Measurements from ENCODE around the gene MAD1L1.

The MAD1L1 gene

GRCh38 chr7:2107386-2108070, 125.2 kb downstream of the MAD1L1 start:
- in situ Hi-C loops (cut with MboI; ENCODE audit: low sequenced_read_pairs) = no loop called here

GRCh38 chr7:2106924-2107323, 125.8 kb downstream of the MAD1L1 start:
- in situ Hi-C loops (cut with MboI; ENCODE audit: low sequenced_read_pairs) = no loop called here

GRCh38 chr7:2106440-2106839, 126.3 kb downstream of the MAD1L1 start:
- in situ Hi-C loops (cut with MboI; ENCODE audit: low sequenced_read_pairs) = no loop called here

- in situ Hi-C loops (cut with MboI; ENCODE audit: low sequenced_read_pairs) = no loop called here
These were observed 126.8 kb downstream of the MAD1L1 start for GRCh38 chr7:2105917-2106316.

GRCh38 chr7:2105280-2105679, 127.5 kb downstream of the MAD1L1 start:
- in situ Hi-C loops (cut with MboI; ENCODE audit: low sequenced_read_pairs) = no loop called here

GRCh38 chr7:2104716-2105115, 128.0 kb downstream of the MAD1L1 start:
- in situ Hi-C loops (cut with MboI; ENCODE audit: low sequenced_read_pairs) = no loop called here

- in situ Hi-C loops (cut with MboI; ENCODE audit: low sequenced_read_pairs) = no loop called here
These were observed 128.5 kb downstream of the MAD1L1 start for GRCh38 chr7:2104107-2104710.

GRCh38 chr7:2103071-2103898, 129.5 kb downstream of the MAD1L1 start:
- in situ Hi-C loops (cut with MboI; ENCODE audit: low sequenced_read_pairs) = no loop called here

- in situ Hi-C loops (cut with MboI; ENCODE audit: low sequenced_read_pairs) = no loop called here
These were observed 130.4 kb downstream of the MAD1L1 start for GRCh38 chr7:2102375-2102723.

GRCh38 chr7:2101630-2102374, 130.9 kb downstream of the MAD1L1 start:
- in situ Hi-C loops (cut with MboI; ENCODE audit: low sequenced_read_pairs) = no loop called here

- in situ Hi-C loops (cut with MboI; ENCODE audit: low sequenced_read_pairs) = no loop called here
These were observed 132.2 kb downstream of the MAD1L1 start for GRCh38 chr7:2100278-2101208.

- in situ Hi-C loops (cut with MboI; ENCODE audit: low sequenced_read_pairs) = no loop called here
These were observed 133.4 kb downstream of the MAD1L1 start for GRCh38 chr7:2099048-2099957.

- in situ Hi-C loops (cut with MboI; ENCODE audit: low sequenced_read_pairs) = no loop called here
These were observed 134.2 kb downstream of the MAD1L1 start for GRCh38 chr7:2098496-2098895.

GRCh38 chr7:2098056-2098455, 134.7 kb downstream of the MAD1L1 start:
- in situ Hi-C loops (cut with MboI; ENCODE audit: low sequenced_read_pairs) = no loop called here

GRCh38 chr7:2097492-2097891, 135.3 kb downstream of the MAD1L1 start:
- in situ Hi-C loops (cut with MboI; ENCODE audit: low sequenced_read_pairs) = no loop called here

- in situ Hi-C loops (cut with MboI; ENCODE audit: low sequenced_read_pairs) = no loop called here
These were observed 135.9 kb downstream of the MAD1L1 start for GRCh38 chr7:2096692-2097387.

GRCh38 chr7:2095436-2095835, 137.3 kb downstream of the MAD1L1 start:
- in situ Hi-C loops (cut with MboI; ENCODE audit: low sequenced_read_pairs) = no loop called here

- in situ Hi-C loops (cut with MboI; ENCODE audit: low sequenced_read_pairs) = no loop called here
These were observed 138.2 kb downstream of the MAD1L1 start for GRCh38 chr7:2094454-2095045.

All from HL-60/S4 treated with retinoic acid at 250 ng/mL for 4 days and 3 days (cell line).